Mucosa of descending colon (tissue), 3 donors: ENCODE measurements around the gene POLR2L. TPM values are rescaled to one million over a fixed set of nuclear protein-coding genes. Genes with fewer than 3 reads are reported as not detected.

Experiments
- ATAC-seq: fragments of 200-7000 bp; cut with Tn5 transposase; one replicate; pipeline ENCODE4 v1.9.1; 2020; ENCODE audit warnings: mild to moderate bottlenecking, moderate library complexity
- DNase-seq, 3 donors: peaks; one replicate each; pipeline ENCODE4 v3.0.0-alpha.2; 2020
- H3K36me3 ChIP-seq: fragments of 200-600 bp; one replicate; pipeline ENCODE4 v1.8.0; 2021; ENCODE audit warnings: low read depth, mild to moderate bottlenecking
- H3K4me1 ChIP-seq: fragments of 200-600 bp; one replicate; pipeline ENCODE4 v1.8.0; 2021; ENCODE audit warnings: low read depth, mild to moderate bottlenecking
- H3K4me3 ChIP-seq: fragments of 200-600 bp; one replicate; pipeline ENCODE4 v1.8.0; 2021; ENCODE audit warnings: mild to moderate bottlenecking
- H3K9me3 ChIP-seq: fragments of 200-600 bp; one replicate; pipeline ENCODE4 v1.8.0; 2021; ENCODE audit warnings: mild to moderate bottlenecking
- intact Hi-C, 2 donors: fragments of 100-400 bp; cut with DNase I in 1 of 2; cut with micrococcal nuclease in 1 of 2; formaldehyde crosslinking; loops; one replicate each; pipeline versions ENCODE4 v1.11.0 to v1.11.1; 2022; cut with DNase I, micrococcal nuclease
- total RNA-seq, 3 donors: library from RNA; stranded (reverse); fragmentation: NEBNext Ultra II Directional in 2 of 3; extraction: Animal tissue kit (Norgen Biotek cat#: 25700) in 2 of 3; gene quantifications; one replicate each; pipeline versions ENCODE4 v1.2.1 to v1.2.4, GENCODE V29; 2021 to 2023
- TF ChIP-seq, protein P1 (sequence below): fragments of 200-600 bp; IDR thresholded peaks from one replicate; pipeline ENCODE4 v1.8.0; 2022; ENCODE audit warnings: antibody characterized with exemption, mild to moderate bottlenecking
- donor health status: DM: no; HTN: no; CAD: no; lungs with moderate emphysema.
- donor health status: DM: no; HTN: no; CAD: no.
- donor health status: DM: no; HTN: yes; CAD: no.

Gene POLR2L
- total RNA-seq, 3 donors from 2014 or later: 67.1 to 86.8 (median 82.1) TPM

DNA sequence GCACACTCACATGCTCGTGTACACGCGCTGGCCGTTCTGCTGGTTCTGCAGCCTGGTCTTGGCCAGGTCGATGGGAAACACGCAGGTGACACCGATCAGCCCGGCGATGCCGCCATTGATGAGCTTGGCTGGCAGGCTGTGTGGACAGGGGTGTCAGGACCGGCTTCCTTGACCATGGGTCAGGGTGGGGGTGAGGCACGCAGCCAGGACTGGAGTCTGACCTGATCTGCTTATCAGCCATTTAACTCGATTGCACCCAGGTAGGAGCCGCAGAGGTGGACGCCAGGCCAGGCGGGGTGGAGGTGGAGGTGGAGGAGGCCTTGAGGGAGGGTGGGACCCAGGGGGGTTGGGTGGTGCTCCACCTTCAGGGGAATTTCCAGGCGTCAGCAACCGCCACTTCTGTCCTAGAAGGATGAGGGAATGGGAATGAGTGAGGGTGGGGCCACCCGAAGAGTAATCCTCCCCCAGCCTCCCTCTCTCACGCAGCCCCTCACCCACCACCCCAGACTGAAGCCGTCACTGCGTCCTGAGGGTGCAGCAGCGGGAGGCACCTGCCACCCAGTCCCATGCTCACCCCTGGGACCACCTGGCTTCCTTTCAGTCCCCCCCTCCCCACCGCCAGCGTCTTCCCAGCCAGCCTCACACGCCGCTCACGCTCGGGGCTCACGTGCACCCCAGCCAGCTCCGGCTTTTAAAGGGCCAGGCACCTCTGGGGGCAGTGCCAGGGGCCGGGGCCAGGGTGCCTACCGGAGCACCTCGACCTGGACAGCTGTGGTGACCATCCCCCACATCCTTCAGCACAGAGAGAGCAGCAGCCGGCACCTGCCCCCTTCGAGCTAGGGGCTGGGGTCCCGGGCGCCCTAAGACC lies 47.3 kb downstream of the POLR2L start:
- no peaks in the 10 kb centered on the region for H3K36me3 ChIP-seq
- ATAC-seq: peak; percentile 12
- TF ChIP-seq, protein P1, sequence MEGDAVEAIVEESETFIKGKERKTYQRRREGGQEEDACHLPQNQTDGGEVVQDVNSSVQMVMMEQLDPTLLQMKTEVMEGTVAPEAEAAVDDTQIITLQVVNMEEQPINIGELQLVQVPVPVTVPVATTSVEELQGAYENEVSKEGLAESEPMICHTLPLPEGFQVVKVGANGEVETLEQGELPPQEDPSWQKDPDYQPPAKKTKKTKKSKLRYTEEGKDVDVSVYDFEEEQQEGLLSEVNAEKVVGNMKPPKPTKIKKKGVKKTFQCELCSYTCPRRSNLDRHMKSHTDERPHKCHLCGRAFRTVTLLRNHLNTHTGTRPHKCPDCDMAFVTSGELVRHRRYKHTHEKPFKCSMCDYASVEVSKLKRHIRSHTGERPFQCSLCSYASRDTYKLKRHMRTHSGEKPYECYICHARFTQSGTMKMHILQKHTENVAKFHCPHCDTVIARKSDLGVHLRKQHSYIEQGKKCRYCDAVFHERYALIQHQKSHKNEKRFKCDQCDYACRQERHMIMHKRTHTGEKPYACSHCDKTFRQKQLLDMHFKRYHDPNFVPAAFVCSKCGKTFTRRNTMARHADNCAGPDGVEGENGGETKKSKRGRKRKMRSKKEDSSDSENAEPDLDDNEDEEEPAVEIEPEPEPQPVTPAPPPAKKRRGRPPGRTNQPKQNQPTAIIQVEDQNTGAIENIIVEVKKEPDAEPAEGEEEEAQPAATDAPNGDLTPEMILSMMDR: no peak
- no peaks in the 10 kb centered on the region for H3K9me3 ChIP-seq
- H3K4me3 ChIP-seq: no peak overlapping the region
- H3K4me1 ChIP-seq: peaks cover 27% of the 10 kb centered on the region
- peak in 2 of 3 donors; percentile 45 to 67 for DNase-seq
- intact Hi-C loops: no loop called here

GRCh38 chr11:794013-794765 lies 48.1 kb downstream of the POLR2L start:
- H3K4me3 ChIP-seq: no peak overlapping the region
- DNase-seq (no peak), ATAC-seq (no peak)
- H3K36me3 ChIP-seq: no peaks in the 10 kb centered on the region
- H3K4me1 ChIP-seq: peaks cover 27% of the 10 kb centered on the region
- H3K9me3 ChIP-seq: no peaks in the 10 kb centered on the region
- intact Hi-C loops: no loop called here
- TF ChIP-seq, protein P1: no peak

DNA sequence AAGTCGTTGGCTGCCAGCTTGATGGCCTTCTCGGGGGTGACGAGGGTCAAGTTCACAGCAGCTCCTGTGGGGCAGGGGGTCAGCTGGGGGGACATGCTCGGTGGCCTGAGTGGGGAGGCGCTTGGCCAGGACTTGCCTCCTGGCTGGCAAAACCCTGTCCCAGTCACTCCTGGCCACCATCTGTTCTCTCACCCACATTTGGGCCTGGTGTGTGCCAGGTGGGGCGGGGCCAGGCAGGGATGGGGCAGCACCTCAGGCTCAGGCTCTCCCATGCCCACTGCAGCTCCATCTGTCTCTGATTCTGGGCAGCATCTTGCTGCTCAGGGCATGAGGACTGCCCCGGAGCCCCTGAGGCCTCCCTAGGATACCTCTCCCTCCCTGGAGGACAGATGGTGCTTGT lies 48.8 kb downstream of the POLR2L start:
- H3K4me1 ChIP-seq: peaks cover 26% of the 10 kb centered on the region
- H3K9me3 ChIP-seq: no peaks in the 10 kb centered on the region
- intact Hi-C loops: no loop called here
- H3K4me3 ChIP-seq: no peak overlapping the region
- no peaks in the 10 kb centered on the region for H3K36me3 ChIP-seq
- no peak for DNase-seq
- ATAC-seq: no peak
- TF ChIP-seq, protein P1: no peak

DNA sequence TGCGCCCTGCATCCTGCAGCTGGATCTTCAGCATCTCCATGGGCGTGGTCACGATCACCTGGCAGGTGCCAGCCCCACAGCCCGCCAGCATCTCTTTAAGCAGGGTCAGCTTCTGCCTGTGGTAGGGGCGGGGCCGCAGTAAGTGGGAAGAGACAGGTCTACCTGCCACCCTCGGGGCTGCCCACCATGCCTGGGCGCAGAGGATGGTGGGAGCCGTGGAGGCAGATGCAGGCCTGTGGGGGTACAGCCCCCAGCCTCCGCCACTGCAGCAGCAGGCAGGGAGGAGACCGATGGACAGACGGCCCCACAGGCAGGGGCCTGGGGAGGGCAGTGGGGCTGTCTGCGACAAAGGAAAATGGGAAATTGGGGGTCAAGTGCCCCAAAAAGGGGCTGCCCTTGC lies 49.5 kb downstream of the POLR2L start:
- intact Hi-C loops: no loop called here
- no peaks in the 10 kb centered on the region for H3K36me3 ChIP-seq
- TF ChIP-seq, protein P1: no peak
- peaks cover 22% of the 10 kb centered on the region for H3K4me1 ChIP-seq
- DNase-seq: no peak
- no peak for ATAC-seq
- no peak overlapping the region for H3K4me3 ChIP-seq
- H3K9me3 ChIP-seq: no peaks in the 10 kb centered on the region

GRCh38 chr11:792535-792821 lies 49.9 kb downstream of the POLR2L start:
- H3K4me3 ChIP-seq: no peak overlapping the region
- DNase-seq: no peak
- peaks cover 20% of the 10 kb centered on the region for H3K4me1 ChIP-seq
- no peaks in the 10 kb centered on the region for H3K36me3 ChIP-seq
- no peak for ATAC-seq
- no peaks in the 10 kb centered on the region for H3K9me3 ChIP-seq
- intact Hi-C loops: no loop called here
- TF ChIP-seq, protein P1: no peak
